PC-3 (cell line): ENCODE measurements around the gene NAB1. TPM values are rescaled to one million over a fixed set of nuclear protein-coding genes. Genes with fewer than 3 reads are reported as not detected.

Source experiments
- ATAC-seq: fragments of 200-7000 bp; cut with Tn5 transposase; 2 replicates; pipeline ENCODE4 v1.9.1; 2020; ENCODE audit warnings: mild to moderate bottlenecking, moderate library complexity
- BruUV-seq: library from RNA; stranded (reverse); fragments of 400-500 nt; replicated peaks from 2 replicates; lab custom pipeline; 2021; lab: Mats Ljungman, UMichigan
- CTCF ChIA-PET: fragments of 300-600 bp; sonication (Branson Sonifier 250); formaldehyde crosslinking; loops from one replicate; lab custom pipeline; 2022; ENCODE audit warnings: antibody characterized with exemption; lab: Charles Lee
- POLR2A ChIA-PET: fragments of 300-600 bp; sonication (Branson Sonifier 250); formaldehyde crosslinking; loops from one replicate; lab custom pipeline; 2022; ENCODE audit warnings: antibody characterized with exemption; ENCODE audit not compliant: unreplicated experiment; lab: Charles Lee
- DNase-seq: peaks from one replicate; pipeline ENCODE4 v3.0.0-alpha.2; 2015
- H2AFZ ChIP-seq: fragments of 300-600 bp; sonication (generic); 2 replicates; pipeline ENCODE4 v1.6.0; 2016; ENCODE audit warnings: antibody characterized with exemption, low read length
- H3F3A ChIP-seq: fragments of 300-600 bp; sonication (generic); one replicate; pipeline ENCODE4 v1.6.0; 2017; ENCODE audit warnings: antibody characterized with exemption, low read length, control low read depth, mild to moderate bottlenecking; ENCODE audit not compliant: unreplicated experiment
- H3K27ac ChIP-seq: fragments of 300-600 bp; sonication (generic); 2 replicates; pipeline ENCODE4 v1.5.1; 2016; ENCODE audit warnings: mild to moderate bottlenecking, low read length
- H3K27me3 ChIP-seq: fragments of 300-600 bp; sonication (generic); 2 replicates; pipeline ENCODE4 v1.6.1; 2016; ENCODE audit warnings: low read length, mixed read lengths
- H3K36me3 ChIP-seq: fragments of 300-600 bp; sonication (generic); 2 replicates; pipeline ENCODE4 v1.6.1; 2016; ENCODE audit warnings: low read depth, mixed run types, low read length, mixed read lengths
- H3K4me1 ChIP-seq: fragments of 300-600 bp; sonication (generic); 2 replicates; pipeline ENCODE4 v1.5.1; 2016; ENCODE audit warnings: low read length; ENCODE audit not compliant: insufficient read depth
- H3K4me2 ChIP-seq: fragments of 300-600 bp; sonication (generic); 2 replicates; pipeline ENCODE4 v1.6.0; 2016; ENCODE audit warnings: low read length
- H3K4me3 ChIP-seq: fragments of 300-600 bp; sonication (generic); 2 replicates; pipeline ENCODE4 v1.5.1; 2016; ENCODE audit warnings: mild to moderate bottlenecking, low read length, mixed read lengths
- H3K79me2 ChIP-seq: fragments of 300-600 bp; sonication (generic); 2 replicates; pipeline ENCODE4 v1.6.1; 2017; ENCODE audit warnings: low read length, mixed read lengths
- H3K9ac ChIP-seq: fragments of 300-600 bp; sonication (generic); 2 replicates; pipeline ENCODE4 v1.6.0; 2016; ENCODE audit warnings: mild to moderate bottlenecking, low read length
- H3K9me2 ChIP-seq: fragments of 300-600 bp; sonication (generic); replicated peaks from 2 replicates; pipeline ENCODE4 v1.6.1; 2016; ENCODE audit warnings: mixed run types, low read length, mixed read lengths
- H3K9me3 ChIP-seq: fragments of 300-600 bp; sonication (generic); 2 replicates; pipeline ENCODE4 v1.6.1; 2016; ENCODE audit warnings: low read length, mixed read lengths
- H4K20me1 ChIP-seq: fragments of 300-600 bp; sonication (generic); 2 replicates; pipeline ENCODE4 v1.6.1; 2016; ENCODE audit warnings: low read length, mixed read lengths
- EZH2 ChIP-seq: fragments of 300-600 bp; sonication (generic); IDR thresholded peaks from one replicate; pipeline ENCODE4 v1.6.1; 2017; ENCODE audit warnings: antibody characterized with exemption, mild to moderate bottlenecking, low read length; ENCODE audit not compliant: unreplicated experiment
- EZH2phosphoT487 ChIP-seq: fragments of 300-600 bp; sonication (generic); IDR thresholded peaks from 2 replicates; pipeline ENCODE4 v1.6.1; 2018; ENCODE audit warnings: mild to moderate bottlenecking, antibody characterized with exemption, low read length, borderline replicate concordance
- intact Hi-C: fragments of 100-400 bp; cut with micrococcal nuclease; formaldehyde crosslinking; loops from 2 replicates; pipeline ENCODE4 v1.9.0; 2023
- total RNA-seq: library from RNA; depleted of rRNA; stranded (reverse); fragments of >200 nt; gene quantifications from 2 replicates; pipeline ENCODE4 v1.2.3, GENCODE V29; 2014
- TF ChIP-seq, protein P1 (sequence below): fragments of 300-600 bp; sonication (generic); conservative IDR thresholded peaks from 2 replicates; pipeline ENCODE4 v1.5.1; 2017; ENCODE audit warnings: antibody characterized with exemption, low read depth, mild to moderate bottlenecking, low read length

NAB1 gene
- total RNA-seq, 1 experiment from 2014 or later = 23.1 TPM

- intact Hi-C loops = no loop called here
- H3K4me2 ChIP-seq = no peak overlapping the region
- no peaks in the 10 kb centered on the region for H3K9me3 ChIP-seq
- peaks cover 17% of the 10 kb centered on the region for H3K36me3 ChIP-seq
- no peak overlapping the region for H3K9ac ChIP-seq
- H3K27ac ChIP-seq = peak overlapping the region; percentile 11; the same call in 1 of the 2 replicates
- CTCF ChIA-PET = no interaction called here
- H3K9me2 ChIP-seq = no peaks in the 10 kb centered on the region
- peaks cover 8% of the 10 kb centered on the region for H3K4me1 ChIP-seq
- DNase-seq = peak; percentile 33
- H3K79me2 ChIP-seq = no peaks in the 10 kb centered on the region
- H2AFZ ChIP-seq = no peak overlapping the region
- H4K20me1 ChIP-seq = no peaks in the 10 kb centered on the region
- BruUV-seq = no TSS peak
- no peaks in the 10 kb centered on the region for H3K27me3 ChIP-seq
- no peak overlapping the region for H3K4me3 ChIP-seq
- POLR2A ChIA-PET = no interaction called here
- TF ChIP-seq EZH2 = no peak
- peak; percentile 45 for ATAC-seq
- H3F3A ChIP-seq = no peaks in the 10 kb centered on the region
Measured at GRCh38 chr2:190683802-190684201, 34.9 kb downstream of the NAB1 start.

DNA sequence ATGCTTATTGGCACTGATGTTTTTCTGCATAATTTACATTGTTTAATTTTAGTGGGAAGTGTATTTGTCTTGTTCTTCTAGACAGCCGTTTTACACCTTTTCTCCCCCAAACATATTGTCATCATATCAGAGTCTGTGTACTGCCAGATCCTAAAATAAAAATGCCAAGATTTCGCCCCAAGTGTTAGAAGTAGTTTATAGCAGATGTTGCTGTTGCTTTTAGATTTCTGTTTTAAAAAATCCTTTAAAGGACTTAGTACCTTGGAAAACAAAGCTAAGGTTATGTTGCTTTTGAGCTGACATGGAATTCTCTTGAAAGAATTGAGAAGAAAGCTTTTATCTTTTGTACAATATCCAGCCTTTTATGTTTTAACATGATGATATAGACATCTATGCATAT, 36.0 kb downstream of the NAB1 start:
- Histone ChIP-seq H3K79me2 (no peaks in the 10 kb centered on the region), H3K9me3 (no peaks in the 10 kb centered on the region), H2AFZ (no peak overlapping the region), H3K9ac (no peak overlapping the region), H3K4me2 (no peak overlapping the region), H3K27ac (no peak overlapping the region), H3K9me2 (no peaks in the 10 kb centered on the region), H3K36me3 (peaks cover 20% of the 10 kb centered on the region), H3K4me1 (peaks cover 8% of the 10 kb centered on the region), H3K4me3 (no peak overlapping the region), H3F3A (no peaks in the 10 kb centered on the region), H4K20me1 (no peaks in the 10 kb centered on the region), H3K27me3 (no peaks in the 10 kb centered on the region)
- ATAC-seq = no peak
- no TSS peak for BruUV-seq
- POLR2A ChIA-PET = no interaction called here
- no peak for DNase-seq
- CTCF ChIA-PET = no interaction called here
- intact Hi-C loops = no loop called here
- TF ChIP-seq, protein P1, sequence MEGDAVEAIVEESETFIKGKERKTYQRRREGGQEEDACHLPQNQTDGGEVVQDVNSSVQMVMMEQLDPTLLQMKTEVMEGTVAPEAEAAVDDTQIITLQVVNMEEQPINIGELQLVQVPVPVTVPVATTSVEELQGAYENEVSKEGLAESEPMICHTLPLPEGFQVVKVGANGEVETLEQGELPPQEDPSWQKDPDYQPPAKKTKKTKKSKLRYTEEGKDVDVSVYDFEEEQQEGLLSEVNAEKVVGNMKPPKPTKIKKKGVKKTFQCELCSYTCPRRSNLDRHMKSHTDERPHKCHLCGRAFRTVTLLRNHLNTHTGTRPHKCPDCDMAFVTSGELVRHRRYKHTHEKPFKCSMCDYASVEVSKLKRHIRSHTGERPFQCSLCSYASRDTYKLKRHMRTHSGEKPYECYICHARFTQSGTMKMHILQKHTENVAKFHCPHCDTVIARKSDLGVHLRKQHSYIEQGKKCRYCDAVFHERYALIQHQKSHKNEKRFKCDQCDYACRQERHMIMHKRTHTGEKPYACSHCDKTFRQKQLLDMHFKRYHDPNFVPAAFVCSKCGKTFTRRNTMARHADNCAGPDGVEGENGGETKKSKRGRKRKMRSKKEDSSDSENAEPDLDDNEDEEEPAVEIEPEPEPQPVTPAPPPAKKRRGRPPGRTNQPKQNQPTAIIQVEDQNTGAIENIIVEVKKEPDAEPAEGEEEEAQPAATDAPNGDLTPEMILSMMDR = no peak
- TF ChIP-seq EZH2 = no peak
- no peak for TF ChIP-seq EZH2phosphoT487

DNA sequence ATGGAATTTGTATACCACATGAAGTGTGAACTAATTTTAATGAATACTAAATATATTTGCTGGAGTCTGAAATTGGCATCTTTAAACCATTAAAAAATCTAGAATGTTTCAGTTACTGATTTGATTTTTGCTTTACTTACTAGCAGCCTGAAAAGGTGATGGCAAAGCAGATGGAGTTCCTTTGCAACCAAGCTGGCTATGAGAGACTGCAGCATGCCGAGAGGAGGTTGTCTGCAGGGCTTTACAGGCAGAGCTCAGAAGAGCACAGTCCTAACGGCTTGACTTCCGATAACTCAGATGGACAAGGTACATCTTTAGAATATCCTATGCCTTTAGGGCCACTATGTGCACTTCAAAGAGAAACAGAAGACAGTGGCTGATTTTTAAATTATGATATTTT, 36.5 kb downstream of the NAB1 start:
- H4K20me1 ChIP-seq = no peaks in the 10 kb centered on the region
- BruUV-seq = no TSS peak
- H3K9me2 ChIP-seq = no peaks in the 10 kb centered on the region
- POLR2A ChIA-PET = no interaction called here
- TF ChIP-seq EZH2 (no peak), EZH2phosphoT487 (no peak)
- TF ChIP-seq, protein P1 = no peak
- intact Hi-C loops = no loop called here
- no peaks in the 10 kb centered on the region for H3F3A ChIP-seq
- H3K4me1 ChIP-seq = peaks cover 8% of the 10 kb centered on the region
- CTCF ChIA-PET = no interaction called here
- H3K36me3 ChIP-seq = peaks cover 21% of the 10 kb centered on the region
- H3K4me2 ChIP-seq = no peak overlapping the region
- H3K4me3 ChIP-seq = no peak overlapping the region
- H3K9ac ChIP-seq = no peak overlapping the region
- H3K27ac ChIP-seq = no peak overlapping the region
- no peaks in the 10 kb centered on the region for H3K27me3 ChIP-seq
- ATAC-seq (no peak), DNase-seq (no peak)
- H3K9me3 ChIP-seq = no peaks in the 10 kb centered on the region
- H3K79me2 ChIP-seq = no peaks in the 10 kb centered on the region
- no peak overlapping the region for H2AFZ ChIP-seq
